K562 (cell line): Measurements from ENCODE around the gene FASN. TPM values are rescaled to one million over a fixed set of nuclear protein-coding genes. Genes with fewer than 3 reads are reported as not detected.

Experiments
- ATAC-seq: fragments of 200-7000 bp; cut with Tn5 transposase; 3 replicates; pipeline ENCODE4 v1.9.1; 2020; ENCODE audit warnings: moderate library complexity
- BruUV-seq: library from RNA; stranded (reverse); fragments of 400-500 nt; replicated peaks from 2 replicates; lab custom pipeline; 2021; lab: Mats Ljungman, UMichigan
- CTCF ChIA-PET: fragments of 300-600 bp; formaldehyde crosslinking; extraction: SDS; loops from one replicate; lab custom pipeline; 2021; ENCODE audit warnings: low intra/inter-chr PET ratio; lab: Yijun Ruan, JAX
- POLR2A ChIA-PET: fragments of 300-600, 350-650 bp; sonication (Branson Sonifier 250); formaldehyde crosslinking; extraction: SDS; loops from one replicate; lab custom pipeline; 2021; ENCODE audit warnings: antibody characterized with exemption, inconsistent platforms; lab: Yijun Ruan, JAX
- DNase-seq, 4 experiments: peaks; one replicate each; pipeline versions ENCODE4 v3.0.0 to v3.0.0-alpha.2; 2011 to 2018; ENCODE audit warnings: low spot score in 3 of 4, mixed read lengths in 3 of 4; ENCODE audit errors: extremely low read depth in 1 of 4
- FAIRE-seq: peaks from 2 replicates; lab custom pipeline; 2011; peaks lifted over from hg19 to GRCh38; lab: Jason Lieb, UNC
- H2AFZ ChIP-seq: 2 replicates; pipeline ENCODE4 v1.6.0; 2011; ENCODE audit warnings: low read depth, low read length, control low read depth, inconsistent platforms
- H3K27ac ChIP-seq: fragments of 200-600 bp; 3 replicates; pipeline ENCODE4 v1.8.0; 2011; ENCODE audit warnings: low read depth, mild to moderate bottlenecking, control low read depth, inconsistent platforms, low read length, moderate library complexity, mixed read lengths; ENCODE audit errors: extremely low read depth
- H3K27me3 ChIP-seq, 2 experiments: fragments of 300-600 bp in 1 of 2; 2 replicates in 1 of 2; 3 replicates in 1 of 2; pipeline versions ENCODE4 v1.6.0 to v1.8.0; 2011; ENCODE audit warnings: inconsistent platforms in 2 of 2, low read length in 2 of 2, mild to moderate bottlenecking in 1 of 2, mixed read lengths in 1 of 2, moderate library complexity in 1 of 2; ENCODE audit not compliant: control insufficient read depth in 2 of 2, insufficient read depth in 2 of 2
- H3K36me3 ChIP-seq: fragments of 300-600 bp; 3 replicates; pipeline ENCODE4 v1.8.0; 2011; ENCODE audit warnings: mild to moderate bottlenecking, low read length, inconsistent platforms; ENCODE audit not compliant: control insufficient read depth, insufficient read depth
- H3K4me1 ChIP-seq, 2 experiments: fragments of 200-600 bp in 1 of 2; replicated peaks in 1 of 2; 2 replicates in 1 of 2; 3 replicates in 1 of 2; pipeline versions ENCODE4 v1.5.1 to v1.8.0; 2011; ENCODE audit warnings: inconsistent platforms in 2 of 2, low read length in 2 of 2, mild to moderate bottlenecking in 1 of 2, mixed read lengths in 1 of 2, moderate library complexity in 1 of 2; ENCODE audit not compliant: control insufficient read depth in 2 of 2, insufficient read depth in 2 of 2
- H3K4me2 ChIP-seq: 2 replicates; pipeline ENCODE4 v1.6.1; 2011; ENCODE audit warnings: low read length, control low read depth, inconsistent platforms, mixed read lengths; ENCODE audit not compliant: insufficient read depth
- H3K4me3 ChIP-seq: fragments of 200-600 bp; sonication (generic), shearing (Covaris generic); 2 replicates; pipeline ENCODE4 v1.5.1; 2016; ENCODE audit warnings: control low read depth, inconsistent platforms
- H3K79me2 ChIP-seq: fragments of 200-600 bp; 3 replicates; pipeline ENCODE4 v1.8.0; 2011; ENCODE audit warnings: low read length, inconsistent platforms; ENCODE audit not compliant: control insufficient read depth, insufficient read depth
- H3K9ac ChIP-seq, 2 experiments: 2 replicates each; pipeline versions ENCODE4 v1.6.0 to v1.6.1; 2011; ENCODE audit warnings: low read depth in 2 of 2, low read length in 2 of 2, control low read depth in 1 of 2, inconsistent platforms in 1 of 2, mild to moderate bottlenecking in 1 of 2, mixed read lengths in 1 of 2; ENCODE audit not compliant: insufficient read depth in 1 of 2
- H3K9me1 ChIP-seq: one replicate; pipeline ENCODE4 v1.6.0; 2011; ENCODE audit warnings: inconsistent platforms, mild to moderate bottlenecking, low read length, moderate library complexity; ENCODE audit not compliant: control insufficient read depth, insufficient read depth
- H3K9me3 ChIP-seq: replicated peaks from 2 replicates; pipeline ENCODE4 v1.5.1; 2011; ENCODE audit warnings: low read depth, low read length, inconsistent platforms; ENCODE audit not compliant: control insufficient read depth, insufficient read depth
- H4K20me1 ChIP-seq: replicated peaks from 2 replicates; pipeline ENCODE4 v1.6.1; 2011; ENCODE audit warnings: low read length, inconsistent platforms, mixed read lengths; ENCODE audit not compliant: control insufficient read depth, insufficient read depth
- CBX8 ChIP-seq: fragments of 200-600 bp; sonication (generic); IDR thresholded peaks from 2 replicates; pipeline ENCODE4 v1.6.1; 2012; ENCODE audit warnings: borderline replicate concordance, mixed run types, low read depth, mild to moderate bottlenecking, moderate library complexity, mixed read lengths, low read length, control low read depth, inconsistent platforms; ENCODE audit not compliant: poor library complexity, severe bottlenecking; ENCODE audit errors: extremely low read depth
- DACH1 ChIP-seq: fragments of 450-650 bp; IDR thresholded peaks from 2 replicates; pipeline ENCODE4 v1.6.1; 2018; ENCODE audit not compliant: partially characterized antibody
- DIDO1 ChIP-seq: fragments of 450-650 bp; IDR thresholded peaks from 2 replicates; pipeline ENCODE4 v1.6.1; 2016; ENCODE audit warnings: low read depth, missing biosample characterization, missing genetic modification characterization
- HNRNPK ChIP-seq: fragments of 200-400 bp; formaldehyde crosslinking; IDR thresholded peaks from one replicate; pipeline ENCODE4 v1.6.1; 2018; ENCODE audit warnings: mild to moderate bottlenecking, low read depth, low read length; ENCODE audit not compliant: poor library complexity, severe bottlenecking
- KHSRP ChIP-seq: fragments of 450-650 bp; IDR thresholded peaks from 2 replicates; pipeline ENCODE4 v1.6.1; 2017
- KLF13 ChIP-seq: fragments of 450-650 bp; IDR thresholded peaks from 2 replicates; pipeline ENCODE4 v1.6.1; 2016; ENCODE audit warnings: missing genetic modification characterization, low read depth, mild to moderate bottlenecking, missing compliant biosample characterization, moderate library complexity, borderline replicate concordance
- LARP7 ChIP-seq: fragments of 450-650 bp; IDR thresholded peaks from 2 replicates; pipeline ENCODE4 v1.6.1; 2016
- MCM2 ChIP-seq: fragments of 450-650 bp; IDR thresholded peaks from 2 replicates; pipeline ENCODE4 v1.6.1; 2017; ENCODE audit warnings: low read depth, mild to moderate bottlenecking
- MECOM ChIP-seq: fragments of 250-450 bp; sonication (Bioruptor Pico); IDR thresholded peaks from 2 replicates; pipeline ENCODE4 v1.8.0; 2022; ENCODE audit warnings: inconsistent platforms
- NR2C1 ChIP-seq, 2 experiments: fragments of 450-650 bp; IDR thresholded peaks; 2 replicates each; pipeline ENCODE4 v1.6.1; 2017; ENCODE audit warnings: mild to moderate bottlenecking in 2 of 2, antibody characterized with exemption in 1 of 2, inconsistent platforms in 1 of 2, missing compliant biosample characterization in 1 of 2, missing genetic modification characterization in 1 of 2
- NR2F6 ChIP-seq: fragments of 450-650 bp; formaldehyde crosslinking; IDR thresholded peaks from 2 replicates; pipeline ENCODE4 v1.4.0; 2020; ENCODE audit warnings: mild to moderate bottlenecking
- RFX5 ChIP-seq: IDR thresholded peaks from 2 replicates; pipeline ENCODE4 v1.6.1; 2011; ENCODE audit warnings: low read depth, mild to moderate bottlenecking, improper control_type of control experiment, low read length
- TAF7 ChIP-seq: fragments of 450-650 bp; IDR thresholded peaks from 2 replicates; pipeline ENCODE4 v1.6.1; 2016; ENCODE audit warnings: missing genetic modification characterization, missing compliant biosample characterization
- TCFL5 ChIP-seq: fragments of 250-450 bp; sonication (Bioruptor Pico); conservative IDR thresholded peaks from 2 replicates; pipeline ENCODE4 v1.6.1; 2021; ENCODE audit warnings: mild to moderate bottlenecking, moderate library complexity, matching md5 sums
- YBX1 ChIP-seq: fragments of 450-650 bp; IDR thresholded peaks from 2 replicates; pipeline ENCODE4 v1.7.1; 2016; ENCODE audit warnings: mild to moderate bottlenecking
- ZC3H4 ChIP-seq: sonication (generic); formaldehyde crosslinking; IDR thresholded peaks from 2 replicates; pipeline ENCODE4 v1.9.0; 2021; ENCODE audit warnings: missing genetic modification reagents, borderline replicate concordance
- ZEB2 ChIP-seq: fragments of 450-650 bp; IDR thresholded peaks from 2 replicates; pipeline ENCODE4 v1.6.1; 2016
- ZNF444 ChIP-seq: fragments of 250-450 bp; sonication (Bioruptor Pico); IDR thresholded peaks from 2 replicates; pipeline ENCODE4 v1.4.0; 2020; ENCODE audit warnings: mild to moderate bottlenecking, moderate library complexity
- ZNF696 ChIP-seq: fragments of 250-450 bp; sonication (Bioruptor Pico); conservative IDR thresholded peaks from 2 replicates; pipeline ENCODE4 v1.4.0; 2020; ENCODE audit warnings: mild to moderate bottlenecking, moderate library complexity
- WGBS: fragments of 100-300 bp; shearing (Covaris generic); methylation state at CpG from one replicate; pipeline ENCODE4 v1.1.6; 2016; ENCODE audit warnings: low coverage, mixed read lengths; ENCODE audit not compliant: insufficient coverage; ENCODE audit errors: missing lambda C conversion rate; 5-methylcytosine and 5-hydroxymethylcytosine counted together
- in situ Hi-C: fragments of 300-500 bp; cut with MboI; formaldehyde crosslinking; loops from 4 replicates; pipeline ENCODE4 v1.15.0; 2018; ENCODE audit warnings: inconsistent platforms, mixed read lengths
- intact Hi-C: fragments of 100-400 bp; cut with micrococcal nuclease; formaldehyde crosslinking; loops from 2 replicates; pipeline ENCODE4 v1.14.2; 2022
- polyA plus RNA-seq, 8 experiments: library from polyadenylated mRNA; depleted of rRNA in 4 of 8; stranded (reverse) in 5 of 8; unstranded in 3 of 8; fragments of >200 nt; fragmentation: Nextera tagmentation in 2 of 8; fragmentation: Illumina TruSeq in 1 of 8; extraction: Ambion mirVana in 2 of 8; extraction: Trizol in 1 of 8; gene quantifications; 2 replicates each; pipeline versions ENCODE4 v1.2.1 to v1.2.3, GENCODE V29; 2011 to 2014; ENCODE audit warnings: inconsistent platforms in 1 of 8, missing spikeins in 1 of 8
- total RNA-seq, 7 experiments: library from RNA; depleted of rRNA in 6 of 7; stranded (reverse); fragments of >200 nt in 6 of 7; fragmentation: Illumina TruSeq in 2 of 7; extraction: Trizol in 2 of 7; gene quantifications; 2 replicates each; pipeline versions ENCODE4 v1.2.1 to v1.2.3, GENCODE V29; 2011 to 2021; ENCODE audit warnings: low replicate concordance in 1 of 7
- TF ChIP-seq, protein P1 (sequence below): sonication (generic); formaldehyde crosslinking; IDR thresholded peaks from 2 replicates; pipeline ENCODE4 v1.8.0; 2022; ENCODE audit warnings: missing genetic modification reagents, mild to moderate bottlenecking, moderate library complexity, borderline replicate concordance

FASN gene
- total and polyA plus RNA-seq, 9 of the 15 experiments (the other 6 are each of a cell fraction or from before 2014, with no cell fraction given): 0.15 to 663 (median 49.9) TPM

DNA sequence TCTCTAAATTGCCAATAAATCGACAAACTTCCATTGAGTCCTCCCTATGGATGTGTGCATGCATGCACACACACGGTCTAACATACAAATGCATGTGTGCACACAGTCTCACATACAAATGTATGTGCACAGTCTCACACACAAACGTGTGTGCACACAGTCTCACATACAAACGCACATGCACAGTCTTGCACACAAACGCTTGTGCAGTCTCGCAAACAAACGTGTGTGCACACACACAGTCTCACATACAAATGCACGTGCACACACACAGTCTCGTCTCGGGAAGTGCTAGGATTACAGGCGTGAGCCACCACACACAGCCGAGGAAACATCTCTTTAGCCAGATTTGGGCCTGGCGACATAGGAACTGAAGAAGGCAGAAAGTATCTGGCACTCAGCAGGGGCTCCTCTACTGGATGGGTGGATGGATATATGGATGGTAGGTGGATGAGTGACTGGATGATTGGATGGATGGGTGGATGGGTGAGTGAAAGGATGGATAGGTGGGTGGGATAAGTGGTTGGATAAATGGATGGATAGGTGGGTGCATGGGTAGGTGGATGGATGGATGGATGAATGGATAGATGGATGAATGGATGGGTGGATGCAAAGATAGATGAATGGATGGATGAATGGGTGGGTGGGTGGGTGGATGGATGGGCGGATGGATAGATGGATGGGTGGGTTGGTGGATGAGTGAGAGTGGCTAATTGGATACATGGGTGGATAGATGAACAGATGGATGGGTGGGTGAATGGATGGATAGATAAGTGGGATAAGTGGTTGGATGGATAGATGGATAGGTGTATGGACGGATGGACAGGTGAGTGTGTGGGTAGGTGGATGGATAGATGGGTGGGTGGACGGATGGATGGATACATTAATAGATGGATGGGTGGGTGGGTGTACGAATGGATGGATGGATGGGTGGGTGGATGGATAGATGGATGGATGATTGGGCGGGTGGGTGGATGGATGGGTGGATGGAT, 48.9 kb upstream of the FASN start:
- H3K79me2 ChIP-seq: no peaks in the 10 kb centered on the region
- H3K4me2 ChIP-seq: no peak overlapping the region
- H3K9ac ChIP-seq: no peak overlapping the region
- H3K27me3 ChIP-seq: no peaks in the 10 kb centered on the region
- no peak overlapping the region for H2AFZ ChIP-seq
- ChIA-PET CTCF (no interaction called here), POLR2A (no interaction called here)
- no peak overlapping the region for H3K27ac ChIP-seq
- no peak for FAIRE-seq
- no peaks in the 10 kb centered on the region for H3K36me3 ChIP-seq
- no peaks in the 10 kb centered on the region for H4K20me1 ChIP-seq
- 0 out of 2 replicates have a peak, but pooled peaks cover 3% of the 10 kb centered on the region for H3K9me3 ChIP-seq
- BruUV-seq: no TSS peak
- H3K4me3 ChIP-seq: no peak overlapping the region
- no peaks in the 10 kb centered on the region for H3K9me1 ChIP-seq
- intact Hi-C loops: no loop called here
- peaks cover 6 to 11% of the 10 kb centered on the region in 2 experiments; a peak in 4 of 5 replicates for H3K4me1 ChIP-seq
- TF ChIP-seq CBX8 (no peak), ZEB2 (no peak), RFX5 (no peak), ZNF696 (CRISPR knock-in tag) (no peak), TAF7 (tag) (no peak), DACH1 (no peak), YBX1 (no peak), HNRNPK (no peak), MECOM (no peak), TCFL5 (no peak), LARP7 (no peak), KHSRP (no peak), NR2F6 (no peak), ZNF444 (CRISPR knock-in tag) (no peak), DIDO1 (tag) (no peak), MCM2 (no peak), ZC3H4 (CRISPR knock-in tag) (no peak), KLF13 (no peak), NR2C1 (IDR thresholded peaks at IDR 0.05) (no peak), NR2C1 (tag; IDR thresholded peaks at IDR 0.05) (no peak)
- TF ChIP-seq, protein P1, sequence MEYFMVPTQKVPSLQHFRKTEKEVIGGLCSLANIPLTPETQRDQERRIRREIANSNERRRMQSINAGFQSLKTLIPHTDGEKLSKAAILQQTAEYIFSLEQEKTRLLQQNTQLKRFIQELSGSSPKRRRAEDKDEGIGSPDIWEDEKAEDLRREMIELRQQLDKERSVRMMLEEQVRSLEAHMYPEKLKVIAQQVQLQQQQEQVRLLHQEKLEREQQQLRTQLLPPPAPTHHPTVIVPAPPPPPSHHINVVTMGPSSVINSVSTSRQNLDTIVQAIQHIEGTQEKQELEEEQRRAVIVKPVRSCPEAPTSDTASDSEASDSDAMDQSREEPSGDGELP (CRISPR knock-in tag): no peak
- no peak for DNase-seq
- WGBS: 65% methylated on average over 18 of the region's 18 CpGs
- in situ Hi-C loops: no loop called here
- ATAC-seq: no peak
